Mammary epithelial cell (primary cell): ENCODE data around the gene USP22.

Experiments
- EZH2 ChIP-seq: IDR thresholded peaks from 2 replicates; pipeline ENCODE4 v1.6.1; 2012; ENCODE audit warnings: low read length, inconsistent platforms, borderline replicate concordance
- TF ChIP-seq, protein P1 (sequence below), 2 donors: IDR thresholded peaks in 1 of 2; conservative IDR thresholded peaks in 1 of 2; 2 replicates each; pipeline ENCODE4 v1.5.1; 2011 to 2012; ENCODE audit warnings: inconsistent platforms in 2 of 2, low read length in 2 of 2, mild to moderate bottlenecking in 2 of 2, control low read depth in 1 of 2, low read depth in 1 of 2; ENCODE audit not compliant: insufficient read depth in 1 of 2; ENCODE audit errors: extremely low read depth in 1 of 2

DNA sequence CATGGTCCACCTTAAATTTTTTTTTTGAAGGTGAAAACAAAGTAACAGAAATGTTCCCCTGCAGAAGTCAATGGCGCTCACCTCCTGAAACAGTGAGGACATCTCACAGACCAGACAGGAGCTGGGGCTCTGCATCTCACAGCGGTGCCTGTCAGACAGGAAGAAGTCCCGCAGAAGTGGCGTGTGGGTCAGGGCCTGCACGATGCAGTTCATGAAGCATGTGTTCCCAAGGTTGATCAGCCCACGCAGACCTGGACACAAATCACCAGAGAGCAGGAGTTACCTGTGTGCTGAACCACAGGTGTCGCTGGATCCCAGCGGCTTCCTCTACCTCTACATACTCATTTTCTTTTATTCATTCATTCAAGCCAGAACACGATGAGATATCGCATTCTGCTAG lies 24.9 kb downstream of the USP22 start:
- TF ChIP-seq EZH2, result no peak
- TF ChIP-seq, protein P1, sequence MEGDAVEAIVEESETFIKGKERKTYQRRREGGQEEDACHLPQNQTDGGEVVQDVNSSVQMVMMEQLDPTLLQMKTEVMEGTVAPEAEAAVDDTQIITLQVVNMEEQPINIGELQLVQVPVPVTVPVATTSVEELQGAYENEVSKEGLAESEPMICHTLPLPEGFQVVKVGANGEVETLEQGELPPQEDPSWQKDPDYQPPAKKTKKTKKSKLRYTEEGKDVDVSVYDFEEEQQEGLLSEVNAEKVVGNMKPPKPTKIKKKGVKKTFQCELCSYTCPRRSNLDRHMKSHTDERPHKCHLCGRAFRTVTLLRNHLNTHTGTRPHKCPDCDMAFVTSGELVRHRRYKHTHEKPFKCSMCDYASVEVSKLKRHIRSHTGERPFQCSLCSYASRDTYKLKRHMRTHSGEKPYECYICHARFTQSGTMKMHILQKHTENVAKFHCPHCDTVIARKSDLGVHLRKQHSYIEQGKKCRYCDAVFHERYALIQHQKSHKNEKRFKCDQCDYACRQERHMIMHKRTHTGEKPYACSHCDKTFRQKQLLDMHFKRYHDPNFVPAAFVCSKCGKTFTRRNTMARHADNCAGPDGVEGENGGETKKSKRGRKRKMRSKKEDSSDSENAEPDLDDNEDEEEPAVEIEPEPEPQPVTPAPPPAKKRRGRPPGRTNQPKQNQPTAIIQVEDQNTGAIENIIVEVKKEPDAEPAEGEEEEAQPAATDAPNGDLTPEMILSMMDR (conservative IDR thresholded peaks at IDR 0.05 in 1 of 2, IDR thresholded peaks at IDR 0.05 in 1 of 2; ENCODE audit: extremely low read depth in 1 of 2, insufficient read depth in 1 of 2, low read depth in 1 of 2, low read length in 2 of 2), result no peak
